Measurements from ENCODE around the gene AP4S1.
"Not testable (repeated sequence)": the region's sequence is repeated elsewhere in the genome, so short reads cannot be mapped to it uniquely, and the experiment has no call there.

The AP4S1 gene

GRCh38 chr14:31051511-31051910 is 26.1 kb downstream of the AP4S1 start:
- no peak overlapping the region for H3K4ac ChIP-seq (ENCODE audit: low read length)
- H3K23ac ChIP-seq (ENCODE audit: low read depth, low read length, poor library complexity): no peak overlapping the region
- no peaks in the 10 kb centered on the region for H3K9me3 ChIP-seq (replicated peaks in 1 of 2; ENCODE audit: control insufficient read depth in 2 of 2, insufficient read depth in 1 of 2, low read depth in 1 of 2, low read length in 2 of 2)
- no peak overlapping the region for H2BK12ac ChIP-seq (ENCODE audit: low read length)
- no peak overlapping the region for H3K4me2 ChIP-seq (ENCODE audit: insufficient read depth, low read length, poor library complexity, severe bottlenecking)
- no peaks in the 10 kb centered on the region for H3K27me3 ChIP-seq (ENCODE audit: control insufficient read depth in 3 of 3, insufficient read depth in 3 of 3, low read depth in 1 of 3, low read length in 3 of 3)
- no peak overlapping the region for H3K9ac ChIP-seq (ENCODE audit: low read depth, low read length, poor library complexity)
- H3K14ac ChIP-seq (ENCODE audit: low read length): no peak overlapping the region
- H3K4me3 ChIP-seq (ENCODE audit: low read length in 2 of 2): no peak overlapping the region
- no peaks in the 10 kb centered on the region for H3K4me1 ChIP-seq (ENCODE audit: control insufficient read depth in 2 of 2, insufficient read depth in 1 of 2, low read depth in 1 of 2, low read length in 2 of 2)
- no peak overlapping the region for H3K27ac ChIP-seq (replicated peaks; ENCODE audit: low read length)
- H4K91ac ChIP-seq (ENCODE audit: low read depth, low read length, poor library complexity): no peak overlapping the region
- DNase-seq (ENCODE audit: low spot score): no peak
- H3K18ac ChIP-seq (ENCODE audit: low read length): no peak overlapping the region
- no peak overlapping the region for H2BK120ac ChIP-seq (ENCODE audit: low read depth, low read length)
- H3K36me3 ChIP-seq (replicated peaks in 1 of 2; ENCODE audit: control insufficient read depth in 2 of 2, insufficient read depth in 2 of 2, low read length in 2 of 2): no peaks in the 10 kb centered on the region
- WGBS, 2 donors (ENCODE audit: extremely low coverage in 2 of 2, insufficient read length in 2 of 2, insufficient replicate concordance in 1 of 2): no CpG with 5 or more reads among the region's 4 CpGs
- H3K79me1 ChIP-seq (ENCODE audit: low read depth, low read length): no peaks in the 10 kb centered on the region
- no peak overlapping the region for H2AK5ac ChIP-seq (ENCODE audit: low read depth, low read length)
- H2AFZ ChIP-seq (ENCODE audit: low read length): no peak overlapping the region
- H2BK5ac ChIP-seq (ENCODE audit: low read length): no peak overlapping the region
- no peak overlapping the region for H2BK15ac ChIP-seq (ENCODE audit: low read length)
- no peak overlapping the region for H4K8ac ChIP-seq (ENCODE audit: low read depth, low read length)

- H4K91ac ChIP-seq (ENCODE audit: low read depth, low read length, poor library complexity); H2BK5ac ChIP-seq (ENCODE audit: low read length); H3K9me3 ChIP-seq (replicated peaks in 1 of 2; ENCODE audit: control insufficient read depth in 2 of 2, insufficient read depth in 1 of 2, low read depth in 1 of 2, low read length in 2 of 2); H3K4me1 ChIP-seq (ENCODE audit: control insufficient read depth in 2 of 2, insufficient read depth in 1 of 2, low read depth in 1 of 2, low read length in 2 of 2); H4K8ac ChIP-seq (ENCODE audit: low read depth, low read length); H3K36me3 ChIP-seq (replicated peaks in 1 of 2; ENCODE audit: control insufficient read depth in 2 of 2, insufficient read depth in 2 of 2, low read length in 2 of 2); H3K14ac ChIP-seq (ENCODE audit: low read length); H2BK15ac ChIP-seq (ENCODE audit: low read length); H3K4ac ChIP-seq (ENCODE audit: low read length); H2AK5ac ChIP-seq (ENCODE audit: low read depth, low read length); DNase-seq (ENCODE audit: low spot score); H3K18ac ChIP-seq (ENCODE audit: low read length); H2BK120ac ChIP-seq (ENCODE audit: low read depth, low read length); H3K79me1 ChIP-seq (ENCODE audit: low read depth, low read length); H3K27ac ChIP-seq (replicated peaks; ENCODE audit: low read length); H3K23ac ChIP-seq (ENCODE audit: low read depth, low read length, poor library complexity); H2BK12ac ChIP-seq (ENCODE audit: low read length); H3K9ac ChIP-seq (ENCODE audit: low read depth, low read length, poor library complexity); H3K4me2 ChIP-seq (ENCODE audit: insufficient read depth, low read length, poor library complexity, severe bottlenecking); H3K27me3 ChIP-seq (ENCODE audit: control insufficient read depth in 3 of 3, insufficient read depth in 3 of 3, low read depth in 1 of 3, low read length in 3 of 3); H2AFZ ChIP-seq (ENCODE audit: low read length); H3K4me3 ChIP-seq (ENCODE audit: low read length in 2 of 2): not testable (repeated sequence)
- no CpG with 5 or more reads among the region's 9 CpGs for WGBS, 2 donors (ENCODE audit: extremely low coverage in 2 of 2, insufficient read length in 2 of 2, insufficient replicate concordance in 1 of 2)
These were observed 27.6 kb downstream of the AP4S1 start for GRCh38 chr14:31052905-31053586.

- H3K79me1 ChIP-seq (ENCODE audit: low read depth, low read length): no peaks in the 10 kb centered on the region
These were observed 31.6 kb downstream of the AP4S1 start for GRCh38 chr14:31057035-31057434.

GRCh38 chr14:31057701-31058364 is 32.4 kb downstream of the AP4S1 start:
- no peaks in the 10 kb centered on the region for H3K79me1 ChIP-seq (ENCODE audit: low read depth, low read length)
- H3K23ac ChIP-seq (ENCODE audit: low read depth, low read length, poor library complexity): no peak overlapping the region
- no peak overlapping the region for H3K4me3 ChIP-seq (ENCODE audit: low read length in 2 of 2)
- no peak overlapping the region for H2AK5ac ChIP-seq (ENCODE audit: low read depth, low read length)
- no peak for DNase-seq (ENCODE audit: low spot score)
- H3K18ac ChIP-seq (ENCODE audit: low read length): no peak overlapping the region
- no peaks in the 10 kb centered on the region for H3K9me3 ChIP-seq (replicated peaks in 1 of 2; ENCODE audit: control insufficient read depth in 2 of 2, insufficient read depth in 1 of 2, low read depth in 1 of 2, low read length in 2 of 2)
- no peak overlapping the region for H2BK15ac ChIP-seq (ENCODE audit: low read length)
- no peak overlapping the region for H2BK120ac ChIP-seq (ENCODE audit: low read depth, low read length)
- no peaks in the 10 kb centered on the region for H3K27me3 ChIP-seq (ENCODE audit: control insufficient read depth in 3 of 3, insufficient read depth in 3 of 3, low read depth in 1 of 3, low read length in 3 of 3)
- H3K27ac ChIP-seq (replicated peaks; ENCODE audit: low read length): no peak overlapping the region
- H3K9ac ChIP-seq (ENCODE audit: low read depth, low read length, poor library complexity): no peak overlapping the region
- peaks cover 0 to 7% of the 10 kb centered on the region in 2 donors for H3K4me1 ChIP-seq (ENCODE audit: control insufficient read depth in 2 of 2, insufficient read depth in 1 of 2, low read depth in 1 of 2, low read length in 2 of 2)
- no peaks in the 10 kb centered on the region for H3K36me3 ChIP-seq (replicated peaks in 1 of 2; ENCODE audit: control insufficient read depth in 2 of 2, insufficient read depth in 2 of 2, low read length in 2 of 2)
- H4K8ac ChIP-seq (ENCODE audit: low read depth, low read length): no peak overlapping the region
- H3K4me2 ChIP-seq (ENCODE audit: insufficient read depth, low read length, poor library complexity, severe bottlenecking): no peak overlapping the region
- no peak overlapping the region for H3K4ac ChIP-seq (ENCODE audit: low read length)
- H2AFZ ChIP-seq (ENCODE audit: low read length): no peak overlapping the region
- no peak overlapping the region for H2BK5ac ChIP-seq (ENCODE audit: low read length)
- no peak overlapping the region for H3K14ac ChIP-seq (ENCODE audit: low read length)
- H4K91ac ChIP-seq (ENCODE audit: low read depth, low read length, poor library complexity): no peak overlapping the region
- no CpG with 5 or more reads among the region's 12 CpGs for WGBS, 2 donors (ENCODE audit: extremely low coverage in 2 of 2, insufficient read length in 2 of 2, insufficient replicate concordance in 1 of 2)
- no peak overlapping the region for H2BK12ac ChIP-seq (ENCODE audit: low read length)

More at GRCh38 chr14:31057035-31057434, 31.6 kb downstream of the AP4S1 start:
- Histone ChIP-seq H2AK5ac (ENCODE audit: low read depth, low read length) (no peak overlapping the region), H3K4me3 (ENCODE audit: low read length in 2 of 2) (no peak overlapping the region), H3K4ac (ENCODE audit: low read length) (no peak overlapping the region), H2AFZ (ENCODE audit: low read length) (no peak overlapping the region), H2BK15ac (ENCODE audit: low read length) (no peak overlapping the region), H3K27me3 (ENCODE audit: control insufficient read depth in 3 of 3, insufficient read depth in 3 of 3, low read depth in 1 of 3, low read length in 3 of 3) (no peaks in the 10 kb centered on the region), H3K18ac (ENCODE audit: low read length) (no peak overlapping the region), H3K9me3 (replicated peaks in 1 of 2; ENCODE audit: control insufficient read depth in 2 of 2, insufficient read depth in 1 of 2, low read depth in 1 of 2, low read length in 2 of 2) (no peaks in the 10 kb centered on the region), H3K14ac (ENCODE audit: low read length) (no peak overlapping the region), H4K91ac (ENCODE audit: low read depth, low read length, poor library complexity) (no peak overlapping the region), H3K23ac (ENCODE audit: low read depth, low read length, poor library complexity) (no peak overlapping the region), H3K4me1 (ENCODE audit: control insufficient read depth in 2 of 2, insufficient read depth in 1 of 2, low read depth in 1 of 2, low read length in 2 of 2) (peaks cover 0 to 7% of the 10 kb centered on the region in 2 donors), H3K9ac (ENCODE audit: low read depth, low read length, poor library complexity) (no peak overlapping the region), H2BK12ac (ENCODE audit: low read length) (no peak overlapping the region), H3K27ac (replicated peaks; ENCODE audit: low read length) (no peak overlapping the region), H3K36me3 (replicated peaks in 1 of 2; ENCODE audit: control insufficient read depth in 2 of 2, insufficient read depth in 2 of 2, low read length in 2 of 2) (no peaks in the 10 kb centered on the region), H2BK5ac (ENCODE audit: low read length) (no peak overlapping the region), H2BK120ac (ENCODE audit: low read depth, low read length) (no peak overlapping the region), H3K4me2 (ENCODE audit: insufficient read depth, low read length, poor library complexity, severe bottlenecking) (no peak overlapping the region), H4K8ac (ENCODE audit: low read depth, low read length) (no peak overlapping the region)
- WGBS, 2 donors (ENCODE audit: extremely low coverage in 2 of 2, insufficient read length in 2 of 2, insufficient replicate concordance in 1 of 2): no CpG with 5 or more reads among the region's 1 CpG
- DNase-seq (ENCODE audit: low spot score): no peak
